NCI-H82 treated with DMSO at 0.1 percent for 48 hours (cell line): ENCODE measurements around the gene PMEPA1.
A peak's percentile ranks its signal among the peaks of the same experiment; 100 is the strongest.

Experiments
- DNase-seq: peaks from one replicate; lab custom pipeline; 2025; ENCODE audit not compliant: unreplicated experiment; lab: John Stamatoyannopoulos, UW

Gene PMEPA1, protein sequence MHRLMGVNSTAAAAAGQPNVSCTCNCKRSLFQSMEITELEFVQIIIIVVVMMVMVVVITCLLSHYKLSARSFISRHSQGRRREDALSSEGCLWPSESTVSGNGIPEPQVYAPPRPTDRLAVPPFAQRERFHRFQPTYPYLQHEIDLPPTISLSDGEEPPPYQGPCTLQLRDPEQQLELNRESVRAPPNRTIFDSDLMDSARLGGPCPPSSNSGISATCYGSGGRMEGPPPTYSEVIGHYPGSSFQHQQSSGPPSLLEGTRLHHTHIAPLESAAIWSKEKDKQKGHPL

DNA sequence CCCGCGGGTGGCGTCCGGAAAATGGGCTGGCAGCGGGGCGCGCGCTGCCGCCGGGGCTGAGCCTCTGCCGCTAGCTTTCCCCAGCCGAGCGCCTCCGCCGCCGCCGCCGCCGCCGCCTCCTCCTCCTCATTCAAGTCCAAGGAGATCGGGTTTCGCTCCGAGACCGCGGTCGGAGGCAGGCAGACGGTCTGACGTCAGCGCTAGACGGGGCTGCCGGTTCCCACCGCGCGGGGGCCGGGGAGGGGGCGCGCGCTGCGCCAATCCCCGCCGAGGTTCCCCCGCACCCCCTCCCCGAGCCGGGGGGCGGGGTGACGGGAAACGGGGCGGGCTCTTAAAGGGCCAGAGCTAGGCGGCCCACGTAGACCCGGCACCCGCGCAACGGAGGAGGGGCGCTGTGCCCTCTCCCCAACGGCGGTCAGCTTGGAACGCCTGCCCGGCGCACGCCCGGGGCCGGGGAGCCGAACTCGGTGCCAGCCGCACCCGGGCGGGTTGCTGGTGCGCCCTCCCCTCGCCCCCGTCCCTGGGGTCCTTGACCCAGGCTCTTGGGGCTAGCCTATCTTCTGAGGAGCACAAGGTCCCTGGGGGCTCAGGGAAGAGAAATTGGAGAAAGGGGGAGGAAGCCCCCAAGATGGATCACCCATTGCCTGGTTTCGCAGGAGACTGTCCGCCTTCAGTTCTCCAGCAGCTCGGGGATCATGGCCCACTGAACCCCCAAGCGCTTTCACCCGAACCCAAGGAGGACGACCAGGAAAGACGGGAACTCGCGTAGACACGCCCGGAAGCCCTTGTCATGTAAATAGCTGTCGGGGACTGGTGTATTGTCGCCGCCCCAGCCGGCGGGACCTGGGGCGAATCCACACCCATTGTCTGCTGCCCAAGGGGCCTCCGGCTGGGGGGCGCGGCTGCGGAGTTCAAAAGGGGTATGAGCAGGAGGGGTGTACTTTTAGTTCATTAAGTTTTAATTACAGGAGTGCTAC, at the start of gene PMEPA1:
TSS of gene PMEPA1 (minus strand) at position 193 of the 977 bp plus-strand sequence. CDS start 433 bp downstream, outside the sequence.
- DNase-seq, result peak; percentile 84

DNA sequence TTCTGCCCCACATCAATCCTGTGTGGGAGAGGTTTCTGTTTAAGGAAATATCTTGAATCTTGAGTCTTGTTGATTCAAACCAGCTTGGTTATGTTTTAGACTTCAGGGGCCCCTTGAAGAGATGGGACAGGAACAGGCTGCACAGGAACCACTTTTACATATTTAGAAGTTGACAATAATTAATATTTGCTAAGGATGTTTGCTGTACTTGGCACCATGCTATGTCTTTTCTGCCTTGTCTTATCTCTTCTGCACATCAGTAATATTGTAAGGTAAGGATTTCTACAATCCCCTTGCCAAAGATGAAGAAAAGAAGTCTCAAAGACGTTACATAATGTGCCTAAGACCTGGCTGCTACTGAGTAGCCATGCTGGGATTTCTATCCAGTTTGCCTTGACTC, 48.0 kb upstream of the PMEPA1 start:
- DNase-seq, result no peak

DNA sequence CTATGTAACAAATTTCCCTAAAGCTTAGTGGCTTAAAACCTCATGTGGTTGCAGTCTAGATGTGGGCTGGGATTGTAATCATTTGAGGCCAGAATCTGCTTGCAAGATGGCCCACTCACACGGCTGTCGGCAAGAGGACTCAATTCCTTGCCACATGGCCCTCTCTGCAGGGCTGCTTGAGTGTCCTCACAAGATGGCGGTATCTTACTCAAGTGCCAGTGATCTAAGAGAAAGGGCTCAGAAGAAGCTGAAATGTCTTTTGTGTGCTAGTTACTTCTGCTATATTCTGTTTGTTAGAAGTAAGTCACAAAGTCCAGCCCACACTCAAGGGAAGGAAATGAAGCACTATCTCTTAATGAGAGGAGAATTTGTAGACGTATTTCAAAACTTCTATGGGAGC, 47.1 kb upstream of the PMEPA1 start:
- DNase-seq, result no peak

DNA sequence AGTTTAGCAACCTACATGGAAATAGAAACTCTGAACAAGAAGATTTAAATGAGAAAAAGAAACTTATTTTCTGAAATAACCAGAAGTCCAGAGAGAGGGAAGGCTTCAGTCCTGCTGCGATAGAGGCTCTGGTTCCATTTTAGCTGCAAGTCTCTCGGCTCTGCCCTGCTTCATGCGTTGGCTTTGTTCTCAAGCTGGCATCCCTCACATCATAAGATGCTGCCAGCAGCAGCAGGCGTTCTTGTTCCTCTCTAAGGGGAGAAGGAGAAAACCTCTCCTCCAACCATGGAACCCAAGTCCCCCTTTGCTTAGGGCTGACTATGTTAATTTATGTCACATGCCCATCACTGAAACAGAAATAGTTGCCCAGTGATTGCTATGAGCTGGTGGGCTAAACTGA, 46.4 kb upstream of the PMEPA1 start:
- no peak for DNase-seq

DNA sequence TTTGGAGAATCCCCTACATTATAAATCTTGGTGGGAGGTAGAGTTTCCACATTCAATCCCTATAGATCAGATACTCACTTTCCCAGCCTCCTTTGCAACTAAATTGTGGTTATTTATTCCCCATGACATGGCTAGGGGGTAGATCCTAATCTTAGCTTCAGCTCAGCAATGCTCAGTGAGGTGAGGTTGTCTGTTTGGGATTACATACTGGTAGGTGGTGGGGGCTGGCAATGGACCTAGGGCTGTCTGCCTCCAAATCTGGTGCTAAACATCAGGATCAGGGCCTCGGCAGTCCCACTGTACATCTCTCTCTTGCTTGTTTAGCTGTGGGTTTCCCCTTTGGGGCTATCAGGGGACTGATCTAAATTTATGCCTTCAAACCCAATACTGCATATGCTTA, 45.8 kb upstream of the PMEPA1 start:
- no peak for DNase-seq

DNA sequence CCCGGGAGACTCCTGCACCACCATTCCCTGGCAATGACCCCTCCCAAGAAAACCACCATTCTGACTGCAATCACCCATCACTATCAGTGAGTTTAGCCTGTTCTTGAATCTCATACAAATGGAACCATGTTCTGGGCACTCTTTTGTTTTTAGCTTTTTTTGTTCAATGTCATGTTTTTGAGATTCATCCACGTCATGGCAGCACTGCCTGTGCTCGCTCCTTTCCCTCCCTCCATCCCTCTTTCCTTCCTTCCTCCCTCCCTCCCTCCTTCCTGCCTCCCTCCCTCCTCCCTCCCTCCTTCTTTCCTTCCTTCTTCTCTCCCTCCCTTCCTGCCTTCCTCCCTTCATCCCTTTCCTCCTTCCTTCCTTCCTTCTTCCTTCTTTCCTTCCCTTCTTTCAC, 44.4 kb upstream of the PMEPA1 start:
- no peak for DNase-seq

DNA sequence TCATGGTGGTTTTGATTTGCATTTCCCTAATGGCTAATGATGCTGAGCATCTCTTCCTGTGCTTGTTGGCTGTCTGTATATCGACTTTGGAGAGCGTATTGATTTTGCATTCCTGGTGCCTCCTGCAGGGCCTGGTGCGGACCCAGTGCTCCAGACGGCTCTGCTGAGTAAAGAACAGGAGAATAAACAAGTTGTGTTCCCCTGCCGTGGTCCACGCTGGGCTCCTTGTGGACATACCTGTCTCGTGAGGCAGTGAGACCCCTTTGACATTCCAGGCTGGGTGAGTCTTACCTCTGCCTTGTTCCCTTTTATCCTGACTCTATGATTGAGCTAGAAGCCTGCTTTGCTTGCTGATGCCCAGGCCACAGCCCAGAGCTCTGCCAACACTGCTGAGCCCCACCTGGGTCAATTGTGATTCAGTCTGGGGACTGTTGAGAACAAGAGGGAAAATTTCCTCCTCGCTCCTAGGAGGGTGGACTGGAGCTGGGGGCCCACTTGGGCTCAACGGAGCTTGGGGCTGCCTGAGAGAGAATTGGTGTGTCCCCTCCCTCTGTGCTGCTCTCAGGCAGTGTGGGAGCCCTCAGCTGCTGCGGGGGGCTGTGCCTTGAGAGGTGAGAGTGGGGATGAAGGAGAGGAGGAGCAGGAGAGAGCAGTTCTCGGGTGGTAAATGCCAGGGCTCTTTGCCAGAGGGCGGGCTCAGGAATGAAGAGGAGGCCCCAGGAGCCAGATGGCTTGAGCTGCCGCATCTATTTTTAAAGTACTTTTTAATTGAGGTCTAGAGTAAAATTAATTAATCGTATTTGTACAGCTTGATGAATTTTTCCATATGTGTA, 43.7 kb upstream of the PMEPA1 start:
- DNase-seq, result no peak

DNA sequence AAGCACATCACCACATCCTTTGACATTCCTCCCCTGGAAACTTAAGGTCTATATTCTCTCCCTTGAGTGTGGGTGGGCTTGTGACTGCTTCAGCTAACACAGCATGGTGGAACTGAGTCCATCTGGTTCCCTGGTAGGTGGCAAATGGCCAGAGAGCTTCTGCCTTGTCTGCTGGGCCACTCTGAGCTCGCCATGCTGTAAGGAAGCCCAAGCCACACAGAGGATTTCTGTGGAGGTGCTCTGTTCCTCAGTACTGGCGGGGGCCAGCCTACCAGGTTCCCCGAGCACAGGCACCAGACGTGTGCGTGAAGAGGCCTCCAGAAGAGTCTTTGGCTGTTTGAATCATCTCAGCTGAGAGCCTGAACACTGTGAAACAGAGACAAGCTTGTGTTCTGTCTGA, 41.6 kb upstream of the PMEPA1 start:
- DNase-seq, result no peak

DNA sequence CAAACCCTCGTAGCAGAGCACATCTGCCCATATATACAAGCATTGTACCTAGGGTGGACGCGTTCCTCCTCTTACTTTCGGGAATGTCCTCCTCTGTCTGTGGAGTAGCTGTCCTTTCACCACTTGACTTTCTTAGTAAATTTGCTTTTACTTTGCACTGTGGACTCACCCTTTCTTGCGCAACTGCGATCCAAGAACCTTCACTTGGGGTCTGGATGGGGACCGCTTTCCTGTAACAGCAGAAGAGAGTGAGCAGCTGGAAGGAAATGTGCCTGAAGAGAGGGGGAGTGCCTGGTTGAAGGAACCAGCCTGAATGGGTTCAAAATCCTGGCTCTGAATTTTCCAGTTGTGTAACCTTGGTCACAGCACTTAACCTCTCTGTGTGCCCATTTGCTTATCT, 40.1 kb upstream of the PMEPA1 start:
- DNase-seq, result no peak

DNA sequence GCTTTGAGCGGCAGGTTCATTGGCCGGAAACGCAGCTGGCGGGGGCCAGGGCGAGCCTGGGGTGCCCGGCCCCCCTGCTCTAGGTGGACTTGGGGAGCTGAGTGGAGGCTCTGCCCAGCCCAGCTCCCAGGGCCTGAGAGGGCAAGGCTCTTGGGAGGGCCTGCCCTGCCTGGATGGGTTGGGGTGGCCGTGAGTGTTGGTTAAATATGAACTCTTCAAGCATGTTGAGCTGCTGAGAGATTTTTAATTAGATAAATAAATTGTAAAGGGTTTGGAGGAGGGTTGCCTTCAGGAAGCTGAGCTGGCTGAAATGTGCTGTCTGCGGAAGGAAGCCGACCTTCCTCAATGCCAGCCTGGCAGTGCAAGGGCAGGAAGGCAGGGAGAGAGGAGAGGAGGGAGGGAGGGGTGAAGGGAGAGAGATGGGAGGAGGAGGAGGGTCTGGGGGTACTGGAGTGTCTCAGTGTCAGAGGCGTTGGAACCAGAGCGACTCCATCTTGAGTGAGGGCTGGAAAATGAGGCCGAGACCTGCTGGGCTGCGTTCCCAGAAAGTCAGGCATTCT, 39.4 kb upstream of the PMEPA1 start:
- no peak for DNase-seq

DNA sequence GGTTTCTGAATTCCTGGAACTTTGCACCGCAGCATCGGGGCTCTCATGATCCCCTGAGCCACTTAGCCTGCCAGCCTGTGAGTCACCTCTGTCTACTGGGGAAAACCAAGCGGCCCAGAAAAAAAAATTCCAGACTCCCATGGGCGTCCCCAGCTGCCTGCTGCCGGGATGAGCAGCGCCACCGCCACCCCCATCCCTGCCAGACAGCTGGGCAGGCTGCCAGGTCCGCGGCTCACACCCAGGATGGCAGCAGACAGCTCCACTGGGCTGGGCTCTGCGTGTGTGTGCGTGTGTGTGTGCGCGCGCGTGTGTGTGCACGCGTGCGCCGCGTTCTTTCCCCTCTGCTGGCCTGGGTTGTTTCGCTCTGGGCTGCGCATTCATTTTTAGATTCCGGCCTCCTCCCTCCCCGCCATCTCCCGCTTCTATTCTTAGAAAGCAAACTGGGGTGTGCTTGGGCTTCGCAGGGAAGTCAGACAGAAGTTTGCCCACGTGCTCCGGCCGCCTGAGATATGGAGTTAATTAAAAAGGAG, 38.9 kb upstream of the PMEPA1 start:
- peak; percentile 57 for DNase-seq

DNA sequence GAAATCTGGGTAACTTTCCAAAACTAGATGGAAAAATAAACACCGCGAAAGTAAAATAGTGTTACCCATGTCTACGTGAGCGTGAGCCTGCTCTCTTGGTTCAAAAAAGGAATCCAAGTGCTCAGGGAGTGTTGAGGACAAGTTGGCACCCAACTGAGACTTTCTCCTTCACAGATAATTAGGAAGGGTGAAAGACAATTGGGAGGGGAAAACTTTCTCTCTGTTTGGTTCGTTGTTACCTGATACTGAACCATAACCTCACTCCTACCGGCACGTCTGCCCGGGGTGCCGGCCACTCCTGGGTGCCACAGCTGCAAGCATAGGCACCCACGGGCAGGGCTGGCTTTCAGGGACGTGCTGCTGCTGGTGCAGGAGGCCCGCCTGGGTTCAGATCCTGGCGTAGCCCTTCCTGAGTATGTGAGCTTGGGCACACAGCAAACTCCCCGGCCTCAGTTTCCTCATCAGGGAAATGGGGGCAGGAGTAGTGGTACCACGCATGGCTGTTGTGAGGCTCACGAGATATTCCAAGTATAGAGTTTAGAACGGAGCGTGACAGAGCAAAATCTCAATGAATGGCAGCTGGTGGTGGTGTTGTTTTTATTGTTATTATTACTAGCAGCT, 38.2 kb upstream of the PMEPA1 start:
- DNase-seq, result no peak

DNA sequence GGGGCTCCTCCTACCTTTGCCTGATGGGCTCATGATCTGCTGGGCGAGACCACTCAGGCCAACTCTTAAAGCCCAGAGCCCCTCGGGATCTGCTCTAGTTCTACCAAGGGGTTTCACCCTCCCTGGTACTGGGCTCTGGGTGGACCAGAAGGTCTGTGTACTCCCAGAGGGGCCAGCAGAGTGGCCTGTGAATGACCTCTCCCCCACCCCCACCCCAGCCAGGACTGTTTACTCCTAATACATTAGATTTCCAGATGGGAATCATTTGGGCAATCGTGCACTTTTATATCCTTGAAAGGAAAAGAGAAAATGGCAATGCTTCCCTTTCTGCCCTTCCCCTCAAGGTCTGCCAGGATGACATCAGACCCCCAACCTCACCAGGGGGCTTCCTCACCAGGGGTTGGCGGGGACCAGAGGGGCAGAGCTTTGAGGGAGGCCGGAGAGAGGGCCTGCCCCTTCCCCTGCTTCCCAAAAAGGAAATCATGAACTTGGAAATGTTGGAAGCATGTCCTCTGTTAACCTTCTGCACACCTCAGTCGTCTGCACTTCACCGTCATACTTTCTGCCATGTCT, 37.1 kb upstream of the PMEPA1 start:
- DNase-seq, result no peak

DNA sequence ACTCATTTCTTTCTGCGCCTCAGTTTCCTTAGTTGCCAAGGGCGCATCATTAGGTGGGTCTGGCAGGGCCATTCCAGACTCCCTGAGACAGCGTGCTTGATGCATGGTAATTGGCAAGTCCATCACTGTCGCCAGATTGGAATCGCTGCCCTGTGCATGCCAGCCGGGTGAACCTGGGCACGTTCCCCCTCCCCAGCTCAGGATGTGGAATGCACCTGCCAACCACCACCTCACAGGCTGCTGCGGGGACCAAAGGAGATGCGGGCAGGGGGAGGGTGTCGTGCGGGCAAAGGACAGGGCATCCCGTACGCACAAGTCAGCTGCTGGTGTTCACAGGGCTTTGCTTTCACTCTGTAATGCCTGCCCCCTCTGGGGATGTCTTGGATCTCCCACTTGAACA, 36.4 kb upstream of the PMEPA1 start:
- no peak for DNase-seq

DNA sequence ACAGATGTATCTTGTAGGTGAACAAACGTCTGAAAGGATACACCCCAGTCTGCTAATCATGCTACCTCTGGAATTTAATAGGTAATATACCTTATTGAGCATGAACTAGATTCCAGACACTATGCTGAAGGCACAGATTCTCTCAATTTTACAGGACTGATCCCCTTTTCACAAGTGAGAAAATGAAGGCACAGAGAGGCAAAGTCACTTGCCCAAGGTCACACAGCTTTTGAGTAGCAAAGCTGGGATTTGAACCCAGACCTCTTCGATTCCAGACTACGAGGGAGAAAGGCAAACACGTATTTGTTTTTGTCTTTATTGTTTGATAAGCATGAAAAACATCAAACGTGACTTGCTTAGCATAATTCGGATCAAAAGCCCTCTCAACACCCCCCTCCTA, 34.4 kb upstream of the PMEPA1 start:
- no peak for DNase-seq

DNA sequence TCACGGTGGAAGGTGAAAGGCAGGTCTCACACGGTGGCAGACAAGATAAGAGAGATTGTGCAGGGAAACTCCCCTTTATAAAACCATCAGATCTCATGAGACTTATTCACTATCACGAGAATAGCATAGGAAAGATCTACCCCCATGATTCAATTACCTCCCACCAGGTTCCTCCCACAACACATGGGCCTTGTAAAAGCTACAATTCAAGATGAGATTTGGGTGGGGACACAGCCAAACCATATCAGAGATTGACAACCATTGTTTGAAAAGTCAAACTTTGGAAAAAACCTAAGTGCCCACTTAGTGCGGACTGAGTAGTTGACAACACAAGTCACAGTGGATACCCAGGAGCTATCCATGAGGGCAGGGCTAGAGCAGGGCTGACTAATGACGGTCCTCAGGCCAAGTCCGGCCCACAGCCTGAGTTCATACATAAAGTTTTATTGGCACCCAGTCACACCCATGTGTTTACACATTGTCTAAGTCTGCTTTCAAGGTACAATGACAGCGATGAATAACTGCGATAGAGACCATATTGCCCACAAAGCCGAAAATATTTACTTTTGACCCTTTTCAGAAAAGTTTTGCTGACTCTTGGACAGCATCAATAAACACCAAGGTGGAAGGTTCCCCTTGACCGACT, 33.8 kb upstream of the PMEPA1 start:
- DNase-seq, result no peak

DNA sequence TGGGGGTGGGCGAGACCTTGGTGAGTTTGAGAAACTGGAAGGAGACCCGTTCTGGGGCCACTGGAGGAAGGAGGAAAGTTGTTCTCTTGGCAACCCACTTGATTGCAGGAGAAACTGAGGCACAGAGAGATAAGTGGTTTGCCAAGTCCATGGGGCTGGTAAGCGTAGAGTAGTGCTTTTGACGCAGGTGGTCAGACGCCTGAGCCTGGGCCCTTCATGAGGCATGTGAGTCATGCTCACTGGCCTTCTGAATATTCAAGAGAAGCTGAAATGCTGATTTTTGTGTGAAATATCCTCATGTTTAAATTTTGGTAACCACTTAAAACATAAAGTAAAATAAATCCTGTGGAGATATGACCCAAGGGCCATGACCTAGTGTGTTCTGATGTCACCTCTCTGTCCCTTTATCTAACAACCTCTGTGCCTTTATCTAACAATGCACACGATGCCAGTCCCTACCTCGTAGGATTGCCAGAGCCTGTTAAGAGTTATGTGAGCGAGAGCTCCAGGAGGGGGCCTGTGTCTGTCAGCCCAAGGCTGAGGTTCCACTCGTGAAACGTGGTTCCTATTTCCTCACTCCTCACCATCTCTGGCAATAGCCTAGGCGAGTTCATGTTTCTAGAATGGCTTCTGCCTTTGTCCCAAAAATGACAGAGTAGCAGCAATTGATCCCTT, 32.8 kb upstream of the PMEPA1 start:
- DNase-seq, result no peak

DNA sequence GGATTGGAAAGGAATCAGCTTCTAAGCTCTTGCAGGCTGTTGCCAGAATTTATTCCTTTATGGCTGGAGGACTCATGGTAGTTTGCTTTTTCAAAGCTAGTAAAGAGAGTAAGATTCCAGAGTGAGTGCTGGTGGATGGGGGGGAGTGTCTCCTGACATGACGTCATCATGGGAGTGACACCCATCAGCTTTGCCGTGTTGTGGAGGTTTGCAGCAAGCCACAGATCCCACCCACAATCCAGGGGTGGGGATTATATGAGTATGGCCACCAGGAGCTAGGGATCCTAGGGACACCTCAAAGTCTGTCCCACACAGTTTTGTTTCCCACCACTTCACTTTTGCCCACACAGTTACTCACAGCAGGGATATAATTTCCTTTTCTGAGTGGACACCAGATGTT, 28.7 kb upstream of the PMEPA1 start:
- no peak for DNase-seq

DNA sequence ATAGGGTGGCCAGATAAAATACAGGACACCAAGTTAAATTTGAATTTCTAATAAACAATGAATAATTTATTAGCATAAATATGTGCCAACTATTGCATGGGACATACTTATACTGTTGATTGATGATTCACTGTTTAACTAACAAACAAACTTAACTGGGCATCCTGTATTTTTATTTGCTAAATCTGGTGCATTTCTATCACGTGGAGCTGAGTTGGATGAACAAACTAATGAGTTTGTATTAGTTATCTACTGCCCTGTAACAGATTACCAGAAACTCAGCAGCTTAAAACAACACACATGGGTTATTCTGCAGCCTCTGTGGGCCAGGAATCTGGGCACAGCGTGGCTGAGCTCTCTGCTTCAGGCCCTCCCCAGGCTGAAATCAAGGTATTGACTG, 28.2 kb upstream of the PMEPA1 start:
- DNase-seq, result no peak
